ENCODE results near the gene DENND1A. TPM values are rescaled to one million over a fixed set of nuclear protein-coding genes. Genes with fewer than 3 reads are reported as not detected.

Gene DENND1A
- total RNA-seq, 1 experiment from 2014 or later, result 23.5 TPM

DNA sequence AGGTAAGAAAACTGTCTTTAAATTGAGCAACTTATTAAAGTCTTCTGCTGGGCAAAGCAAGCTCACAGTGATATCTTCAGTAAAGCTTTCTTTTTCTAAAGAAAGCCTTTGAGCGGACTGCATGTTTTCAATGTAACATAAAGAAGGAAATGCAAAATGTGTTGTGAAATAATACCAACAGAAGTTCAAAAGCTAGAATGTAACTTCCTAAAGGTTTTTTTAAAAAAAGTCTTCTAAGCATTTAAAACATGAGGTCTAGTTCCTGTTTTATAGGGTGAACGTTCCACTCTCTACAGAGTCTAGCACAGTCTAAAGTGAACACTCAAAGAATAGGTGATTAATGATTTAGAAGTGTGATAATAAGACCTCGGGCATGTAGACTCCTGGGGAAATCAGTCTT is 62.9 kb downstream of the DENND1A start (continued):
- TF ChIP-seq, protein P1, sequence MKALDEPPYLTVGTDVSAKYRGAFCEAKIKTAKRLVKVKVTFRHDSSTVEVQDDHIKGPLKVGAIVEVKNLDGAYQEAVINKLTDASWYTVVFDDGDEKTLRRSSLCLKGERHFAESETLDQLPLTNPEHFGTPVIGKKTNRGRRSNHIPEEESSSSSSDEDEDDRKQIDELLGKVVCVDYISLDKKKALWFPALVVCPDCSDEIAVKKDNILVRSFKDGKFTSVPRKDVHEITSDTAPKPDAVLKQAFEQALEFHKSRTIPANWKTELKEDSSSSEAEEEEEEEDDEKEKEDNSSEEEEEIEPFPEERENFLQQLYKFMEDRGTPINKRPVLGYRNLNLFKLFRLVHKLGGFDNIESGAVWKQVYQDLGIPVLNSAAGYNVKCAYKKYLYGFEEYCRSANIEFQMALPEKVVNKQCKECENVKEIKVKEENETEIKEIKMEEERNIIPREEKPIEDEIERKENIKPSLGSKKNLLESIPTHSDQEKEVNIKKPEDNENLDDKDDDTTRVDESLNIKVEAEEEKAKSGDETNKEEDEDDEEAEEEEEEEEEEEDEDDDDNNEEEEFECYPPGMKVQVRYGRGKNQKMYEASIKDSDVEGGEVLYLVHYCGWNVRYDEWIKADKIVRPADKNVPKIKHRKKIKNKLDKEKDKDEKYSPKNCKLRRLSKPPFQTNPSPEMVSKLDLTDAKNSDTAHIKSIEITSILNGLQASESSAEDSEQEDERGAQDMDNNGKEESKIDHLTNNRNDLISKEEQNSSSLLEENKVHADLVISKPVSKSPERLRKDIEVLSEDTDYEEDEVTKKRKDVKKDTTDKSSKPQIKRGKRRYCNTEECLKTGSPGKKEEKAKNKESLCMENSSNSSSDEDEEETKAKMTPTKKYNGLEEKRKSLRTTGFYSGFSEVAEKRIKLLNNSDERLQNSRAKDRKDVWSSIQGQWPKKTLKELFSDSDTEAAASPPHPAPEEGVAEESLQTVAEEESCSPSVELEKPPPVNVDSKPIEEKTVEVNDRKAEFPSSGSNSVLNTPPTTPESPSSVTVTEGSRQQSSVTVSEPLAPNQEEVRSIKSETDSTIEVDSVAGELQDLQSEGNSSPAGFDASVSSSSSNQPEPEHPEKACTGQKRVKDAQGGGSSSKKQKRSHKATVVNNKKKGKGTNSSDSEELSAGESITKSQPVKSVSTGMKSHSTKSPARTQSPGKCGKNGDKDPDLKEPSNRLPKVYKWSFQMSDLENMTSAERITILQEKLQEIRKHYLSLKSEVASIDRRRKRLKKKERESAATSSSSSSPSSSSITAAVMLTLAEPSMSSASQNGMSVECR (CRISPR knock-in tag; IDR thresholded peaks at IDR 0.05; ENCODE audit: borderline replicate concordance), result no peak
- TF ChIP-seq HMGA2 (CRISPR knock-in tag; IDR thresholded peaks at IDR 0.05) (no peak), GTF2I (CRISPR knock-in tag; conservative IDR thresholded peaks at IDR 0.05) (no peak)

- no peak overlapping the region for H3K27ac Mint-ChIP-seq
- no peak overlapping the region for H3K4me3 Mint-ChIP-seq
- ChIA-PET CTCF (no interaction called here), POLR2A (no interaction called here)
- H3K27me3 Mint-ChIP-seq (ENCODE audit: low read depth), result peaks cover 25% of the 10 kb centered on the region
- ATAC-seq (no peak), DNase-seq (ENCODE audit: low spot score) (no peak)
- TF ChIP-seq, protein P2, sequence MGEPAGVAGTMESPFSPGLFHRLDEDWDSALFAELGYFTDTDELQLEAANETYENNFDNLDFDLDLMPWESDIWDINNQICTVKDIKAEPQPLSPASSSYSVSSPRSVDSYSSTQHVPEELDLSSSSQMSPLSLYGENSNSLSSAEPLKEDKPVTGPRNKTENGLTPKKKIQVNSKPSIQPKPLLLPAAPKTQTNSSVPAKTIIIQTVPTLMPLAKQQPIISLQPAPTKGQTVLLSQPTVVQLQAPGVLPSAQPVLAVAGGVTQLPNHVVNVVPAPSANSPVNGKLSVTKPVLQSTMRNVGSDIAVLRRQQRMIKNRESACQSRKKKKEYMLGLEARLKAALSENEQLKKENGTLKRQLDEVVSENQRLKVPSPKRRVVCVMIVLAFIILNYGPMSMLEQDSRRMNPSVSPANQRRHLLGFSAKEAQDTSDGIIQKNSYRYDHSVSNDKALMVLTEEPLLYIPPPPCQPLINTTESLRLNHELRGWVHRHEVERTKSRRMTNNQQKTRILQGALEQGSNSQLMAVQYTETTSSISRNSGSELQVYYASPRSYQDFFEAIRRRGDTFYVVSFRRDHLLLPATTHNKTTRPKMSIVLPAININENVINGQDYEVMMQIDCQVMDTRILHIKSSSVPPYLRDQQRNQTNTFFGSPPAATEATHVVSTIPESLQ (CRISPR knock-in tag; IDR thresholded peaks at IDR 0.05), result no peak
- TF ChIP-seq NR1H2 (CRISPR knock-in tag; IDR thresholded peaks at IDR 0.05) (no peak), GTF2I (CRISPR knock-in tag; conservative IDR thresholded peaks at IDR 0.05) (no peak), PREB (CRISPR knock-in tag; IDR thresholded peaks at IDR 0.05; ENCODE audit: borderline replicate concordance) (no peak), JAZF1 (CRISPR knock-in tag; IDR thresholded peaks at IDR 0.05) (no peak), GABPB1 (CRISPR knock-in tag; IDR thresholded peaks at IDR 0.05) (no peak), FOXJ3 (CRISPR knock-in tag; IDR thresholded peaks at IDR 0.05; ENCODE audit: borderline replicate concordance) (no peak), ZNF317 (CRISPR knock-in tag; IDR thresholded peaks at IDR 0.05; ENCODE audit: borderline replicate concordance, low read depth) (no peak)
- TF ChIP-seq, protein P3, sequence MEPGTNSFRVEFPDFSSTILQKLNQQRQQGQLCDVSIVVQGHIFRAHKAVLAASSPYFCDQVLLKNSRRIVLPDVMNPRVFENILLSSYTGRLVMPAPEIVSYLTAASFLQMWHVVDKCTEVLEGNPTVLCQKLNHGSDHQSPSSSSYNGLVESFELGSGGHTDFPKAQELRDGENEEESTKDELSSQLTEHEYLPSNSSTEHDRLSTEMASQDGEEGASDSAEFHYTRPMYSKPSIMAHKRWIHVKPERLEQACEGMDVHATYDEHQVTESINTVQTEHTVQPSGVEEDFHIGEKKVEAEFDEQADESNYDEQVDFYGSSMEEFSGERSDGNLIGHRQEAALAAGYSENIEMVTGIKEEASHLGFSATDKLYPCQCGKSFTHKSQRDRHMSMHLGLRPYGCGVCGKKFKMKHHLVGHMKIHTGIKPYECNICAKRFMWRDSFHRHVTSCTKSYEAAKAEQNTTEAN (CRISPR knock-in tag; IDR thresholded peaks at IDR 0.05), result no peak
- H3K4me1 Mint-ChIP-seq, result peaks cover 72% of the 10 kb centered on the region
- H3K36me3 Mint-ChIP-seq, result no peaks in the 10 kb centered on the region
- H3K9me3 Mint-ChIP-seq, result no peaks in the 10 kb centered on the region
Observed at GRCh38 chr9:123866497-123866896, 63.4 kb downstream of the DENND1A start.

GRCh38 chr9:123865226-123866000 is 64.5 kb downstream of the DENND1A start:
- Mint-ChIP-seq H3K9me3 (no peaks in the 10 kb centered on the region), H3K4me3 (0 out of 2 replicates have a peak overlapping the region, but pooled peaks have one; percentile 54), H3K4me1 (peaks cover 83% of the 10 kb centered on the region), H3K27me3 (ENCODE audit: low read depth) (peaks cover 25% of the 10 kb centered on the region), H3K27ac (no peak overlapping the region), H3K36me3 (no peaks in the 10 kb centered on the region)
- no peak for ATAC-seq
- ChIA-PET POLR2A (no interaction called here), CTCF (no interaction called here)
- no peak for DNase-seq (ENCODE audit: low spot score)
- TF ChIP-seq NR2C2 (CRISPR knock-in tag; IDR thresholded peaks at IDR 0.05) (no peak), TEAD1 (CRISPR knock-in tag; IDR thresholded peaks at IDR 0.05) (no peak), RELA (CRISPR knock-in tag; IDR thresholded peaks at IDR 0.05; ENCODE audit: borderline replicate concordance) (no peak), NR3C1 (CRISPR knock-in tag; conservative IDR thresholded peaks at IDR 0.05; ENCODE audit: low read depth) (no peak), SOX15 (CRISPR knock-in tag; IDR thresholded peaks at IDR 0.05) (no peak), NFE2L1 (CRISPR knock-in tag; IDR thresholded peaks at IDR 0.05) (no peak), ZNF671 (CRISPR knock-in tag; IDR thresholded peaks at IDR 0.05) (no peak)
- TF ChIP-seq, protein P1 (CRISPR knock-in tag; IDR thresholded peaks at IDR 0.05; ENCODE audit: borderline replicate concordance), result no peak
